ENCODE data around the gene SLC9A3.

The SLC9A3 gene

GRCh38 chr5:462051-462481 lies 62.2 kb downstream of the SLC9A3 start:
- H3K27ac ChIP-seq, result no peak overlapping the region
- TF ChIP-seq CTCF (IDR thresholded peaks at IDR 0.05), result no peak
- no peak for TF ChIP-seq ZFX (IDR thresholded peaks at IDR 0.05; ENCODE audit: borderline replicate concordance)

GRCh38 chr5:460273-460625 lies 64.0 kb downstream of the SLC9A3 start:
- TF ChIP-seq ZFX (IDR thresholded peaks at IDR 0.05; ENCODE audit: borderline replicate concordance) (no peak), CTCF (IDR thresholded peaks at IDR 0.05) (no peak)
- no peak overlapping the region for H3K27ac ChIP-seq

- no peak overlapping the region for H3K27ac ChIP-seq
- TF ChIP-seq CTCF (IDR thresholded peaks at IDR 0.05) (no peak), ZFX (IDR thresholded peaks at IDR 0.05; ENCODE audit: borderline replicate concordance) (no peak)
These were observed 64.5 kb downstream of the SLC9A3 start for GRCh38 chr5:459562-460272.

- TF ChIP-seq CTCF (IDR thresholded peaks at IDR 0.05) (no peak), ZFX (IDR thresholded peaks at IDR 0.05; ENCODE audit: borderline replicate concordance) (no peak)
- H3K27ac ChIP-seq, result no peak overlapping the region
These were observed 65.5 kb downstream of the SLC9A3 start for GRCh38 chr5:458547-459353.

GRCh38 chr5:457195-457961 lies 66.9 kb downstream of the SLC9A3 start:
- TF ChIP-seq CTCF (IDR thresholded peaks at IDR 0.05), result no peak
- TF ChIP-seq ZFX (IDR thresholded peaks at IDR 0.05; ENCODE audit: borderline replicate concordance), result no peak
- no peak overlapping the region for H3K27ac ChIP-seq

GRCh38 chr5:456351-457194 lies 67.7 kb downstream of the SLC9A3 start:
- TF ChIP-seq ZFX (IDR thresholded peaks at IDR 0.05; ENCODE audit: borderline replicate concordance) (no peak), CTCF (IDR thresholded peaks at IDR 0.05) (no peak)
- no peak overlapping the region for H3K27ac ChIP-seq

Data from 22Rv1 (cell line).